ENCODE measurements around the gene MX1. TPM values are rescaled to one million over a fixed set of nuclear protein-coding genes. Genes with fewer than 3 reads are reported as not detected.

The MX1 gene
- total and polyA plus RNA-seq, 2 donors (not counting 3 experiments of a cell fraction or from before 2014, with no cell fraction given) = 5.9 to 25.1 TPM

- Histone ChIP-seq H3K9me3 (replicated peaks; ENCODE audit: control insufficient read depth, insufficient read depth, low read length) (no peaks in the 10 kb centered on the region), H3K9ac (replicated peaks; ENCODE audit: extremely low read depth, insufficient read depth, low read length) (no peak overlapping the region), H3K9me1 (replicated peaks; ENCODE audit: control insufficient read depth, extremely low read depth, insufficient read depth, low read length) (no peaks in the 10 kb centered on the region), H3K27ac (ENCODE audit: insufficient read depth, low read depth, low read length) (no peak overlapping the region), H3K27me3 (ENCODE audit: control insufficient read depth in 2 of 2, insufficient read depth in 2 of 2, low read length in 2 of 2) (no peaks in the 10 kb centered on the region), H3K4me3 (replicated peaks in 1 of 3; ENCODE audit: insufficient read depth in 1 of 3, low read depth in 1 of 3, low read length in 3 of 3) (no peak overlapping the region), H2AFZ (ENCODE audit: low read depth, low read length) (no peak overlapping the region), H3K36me3 (ENCODE audit: control insufficient read depth in 2 of 2, extremely low read depth in 1 of 2, insufficient read depth in 2 of 2, low read length in 2 of 2) (no peaks in the 10 kb centered on the region), H3K4me2 (ENCODE audit: insufficient read depth, low read length) (no peak overlapping the region), H3K4me1 (ENCODE audit: control insufficient read depth, extremely low read depth, insufficient read depth, low read length) (no peaks in the 10 kb centered on the region), H3K79me2 (ENCODE audit: control insufficient read depth, insufficient read depth, low read length) (no peaks in the 10 kb centered on the region), H4K20me1 (replicated peaks; ENCODE audit: control insufficient read depth, extremely low read depth, insufficient read depth, low read length) (no peaks in the 10 kb centered on the region)
- ChIA-PET POLR2A (no interaction called here), CTCF (interaction anchor here (1.8 kb wide), 1 partner anchor 17 kb away, joined by 4 read pairs; no protein-coding TSS in a partner anchor)
- no peak for TF ChIP-seq CTCF (IDR thresholded peaks at IDR 0.05; ENCODE audit: extremely low read depth in 1 of 2, insufficient read depth in 1 of 2, low read depth in 1 of 2, low read length in 2 of 2)
- dilution Hi-C loops (cut with MboI; ENCODE audit: extremely low pct_ligation_motif_present, low sequenced_read_pairs) (no loop called here), intact Hi-C loops (cut with micrococcal nuclease) (no loop called here)
- DNase-seq (ENCODE audit: low read depth, low spot score) (no peak), FAIRE-seq (no peak)
- BruUV-seq (replicated peaks) = no TSS peak
These were observed 51.7 kb downstream of the MX1 start for GRCh38 chr21:41477641-41478318.

- Histone ChIP-seq H3K4me1 (ENCODE audit: control insufficient read depth, extremely low read depth, insufficient read depth, low read length) (no peaks in the 10 kb centered on the region), H3K36me3 (ENCODE audit: control insufficient read depth in 2 of 2, extremely low read depth in 1 of 2, insufficient read depth in 2 of 2, low read length in 2 of 2) (no peaks in the 10 kb centered on the region), H3K27ac (ENCODE audit: insufficient read depth, low read depth, low read length) (no peak overlapping the region), H3K79me2 (ENCODE audit: control insufficient read depth, insufficient read depth, low read length) (no peaks in the 10 kb centered on the region), H3K9ac (replicated peaks; ENCODE audit: extremely low read depth, insufficient read depth, low read length) (no peak overlapping the region), H3K9me3 (replicated peaks; ENCODE audit: control insufficient read depth, insufficient read depth, low read length) (no peaks in the 10 kb centered on the region), H3K9me1 (replicated peaks; ENCODE audit: control insufficient read depth, extremely low read depth, insufficient read depth, low read length) (no peaks in the 10 kb centered on the region), H2AFZ (ENCODE audit: low read depth, low read length) (no peak overlapping the region), H4K20me1 (replicated peaks; ENCODE audit: control insufficient read depth, extremely low read depth, insufficient read depth, low read length) (no peaks in the 10 kb centered on the region), H3K4me3 (replicated peaks in 1 of 3; ENCODE audit: insufficient read depth in 1 of 3, low read depth in 1 of 3, low read length in 3 of 3) (no peak overlapping the region), H3K4me2 (ENCODE audit: insufficient read depth, low read length) (no peak overlapping the region), H3K27me3 (ENCODE audit: control insufficient read depth in 2 of 2, insufficient read depth in 2 of 2, low read length in 2 of 2) (no peaks in the 10 kb centered on the region)
- TF ChIP-seq CTCF (IDR thresholded peaks at IDR 0.05; ENCODE audit: extremely low read depth in 1 of 2, insufficient read depth in 1 of 2, low read depth in 1 of 2, low read length in 2 of 2) (no peak), FOS (IDR thresholded peaks at IDR 0.05; ENCODE audit: borderline replicate concordance, insufficient read depth, low read length) (no peak), MAX (IDR thresholded peaks at IDR 0.05; ENCODE audit: insufficient read depth, insufficient read length) (no peak), POLR2AphosphoS5 (IDR thresholded peaks at IDR 0.05; ENCODE audit: insufficient read depth, low read depth, low read length) (no peak), EZH2 (IDR thresholded peaks at IDR 0.05; ENCODE audit: borderline replicate concordance, low read depth, low read length, severe bottlenecking) (no peak), GATA2 (IDR thresholded peaks at IDR 0.05; ENCODE audit: insufficient read depth, insufficient read length, low read depth, low read length) (no peak), JUN (IDR thresholded peaks at IDR 0.05; ENCODE audit: borderline replicate concordance, insufficient read depth, insufficient read length, low read depth) (no peak), MYC (IDR thresholded peaks at IDR 0.05; ENCODE audit: low read depth, low read length) (no peak), POLR2A (IDR thresholded peaks at IDR 0.05; ENCODE audit: low read depth, low read length) (no peak)
- BruUV-seq (replicated peaks) = no TSS peak
- FAIRE-seq (no peak), DNase-seq (ENCODE audit: low read depth, low spot score) (no peak)
- POLR2A ChIA-PET = no interaction called here
- dilution Hi-C loops (cut with MboI; ENCODE audit: extremely low pct_ligation_motif_present, low sequenced_read_pairs) (no loop called here), intact Hi-C loops (cut with micrococcal nuclease) (no loop called here)
- CTCF ChIA-PET = interaction anchor here (1.8 kb wide), 1 partner anchor 18 kb away, joined by 4 read pairs; no protein-coding TSS in a partner anchor
These were observed 52.5 kb downstream of the MX1 start for GRCh38 chr21:41478319-41479177.

Measured in endothelial cell of umbilical vein (primary cell).